SU-DHL-6 (cell line): ENCODE data around the gene FARP2.

ENCODE experiments used
- H2AFZ ChIP-seq: fragments of 200-600 bp; sonication (generic); 2 replicates; pipeline ENCODE4 v1.6.1; 2014; ENCODE audit warnings: low read depth, mild to moderate bottlenecking, moderate library complexity, mixed read lengths, antibody characterized with exemption, low read length; ENCODE audit not compliant: severe bottlenecking
- H3F3A ChIP-seq: fragments of 200-600 bp; shearing (Covaris generic); 2 replicates; pipeline ENCODE4 v1.6.0; 2016; ENCODE audit warnings: antibody characterized with exemption, mild to moderate bottlenecking; ENCODE audit not compliant: insufficient read depth
- H3K27ac ChIP-seq: fragments of 200-600 bp; sonication (generic); 2 replicates; pipeline ENCODE4 v1.5.1; 2016; ENCODE audit warnings: low read depth, mild to moderate bottlenecking, low read length, moderate library complexity, mixed read lengths
- H3K27me3 ChIP-seq: fragments of 200-600 bp; sonication (generic), shearing (Covaris generic); 2 replicates; pipeline ENCODE4 v1.6.0; 2014; ENCODE audit warnings: mild to moderate bottlenecking, low read length
- H3K36me3 ChIP-seq: fragments of 200-600 bp; sonication (generic); 2 replicates; pipeline ENCODE4 v1.6.1; 2014; ENCODE audit warnings: mild to moderate bottlenecking, low read length, mixed read lengths
- H3K4me2 ChIP-seq: fragments of 300-600, 200-600 bp; shearing (Covaris generic), sonication (generic); 2 replicates; pipeline ENCODE4 v1.6.0; 2014; ENCODE audit warnings: low read length, low read depth, mild to moderate bottlenecking; ENCODE audit not compliant: poor library complexity, severe bottlenecking
- H3K4me3 ChIP-seq: fragments of 200-600 bp; sonication (generic); 2 replicates; pipeline ENCODE4 v1.5.1; 2014; ENCODE audit warnings: antibody characterized with exemption, low read length, mild to moderate bottlenecking, mixed read lengths; ENCODE audit not compliant: insufficient read depth, poor library complexity, severe bottlenecking
- H3K79me2 ChIP-seq: fragments of 200-600 bp; sonication (generic); 2 replicates; pipeline ENCODE4 v1.6.1; 2014; ENCODE audit warnings: mild to moderate bottlenecking, low read length, moderate library complexity; ENCODE audit not compliant: insufficient read depth
- H3K9ac ChIP-seq: fragments of 200-600 bp; sonication (generic); 2 replicates; pipeline ENCODE4 v1.7.0; 2014; ENCODE audit warnings: mild to moderate bottlenecking, low read length
- H3K9me2 ChIP-seq: fragments of 200-600 bp; sonication (generic); replicated peaks from 2 replicates; pipeline ENCODE4 v1.6.1; 2014; ENCODE audit warnings: low read length; ENCODE audit not compliant: insufficient read depth
- H3K9me3 ChIP-seq: fragments of 200-600 bp; sonication (generic); 2 replicates; pipeline ENCODE4 v1.6.1; 2014; ENCODE audit warnings: low read length, mixed read lengths; ENCODE audit not compliant: insufficient read depth
- H4K20me1 ChIP-seq: fragments of 200-600 bp; sonication (generic); 2 replicates; pipeline ENCODE4 v1.6.1; 2014; ENCODE audit warnings: low read depth, mild to moderate bottlenecking, antibody characterized with exemption, low read length, moderate library complexity, mixed read lengths
- EZH2phosphoT487 ChIP-seq: fragments of 200-600 bp; sonication (generic), shearing (Covaris generic); conservative IDR thresholded peaks from 2 replicates; pipeline ENCODE4 v1.6.1; 2018; ENCODE audit warnings: mild to moderate bottlenecking, antibody characterized with exemption, low read length, moderate library complexity, mixed read lengths
- TF ChIP-seq, protein P1 (sequence below): fragments of 200-600 bp; sonication (generic); IDR thresholded peaks from one replicate; pipeline ENCODE4 v1.5.1; 2017; ENCODE audit warnings: antibody characterized with exemption, mild to moderate bottlenecking, low read length, moderate library complexity; ENCODE audit not compliant: insufficient read depth, poor library complexity, severe bottlenecking

Gene FARP2

DNA sequence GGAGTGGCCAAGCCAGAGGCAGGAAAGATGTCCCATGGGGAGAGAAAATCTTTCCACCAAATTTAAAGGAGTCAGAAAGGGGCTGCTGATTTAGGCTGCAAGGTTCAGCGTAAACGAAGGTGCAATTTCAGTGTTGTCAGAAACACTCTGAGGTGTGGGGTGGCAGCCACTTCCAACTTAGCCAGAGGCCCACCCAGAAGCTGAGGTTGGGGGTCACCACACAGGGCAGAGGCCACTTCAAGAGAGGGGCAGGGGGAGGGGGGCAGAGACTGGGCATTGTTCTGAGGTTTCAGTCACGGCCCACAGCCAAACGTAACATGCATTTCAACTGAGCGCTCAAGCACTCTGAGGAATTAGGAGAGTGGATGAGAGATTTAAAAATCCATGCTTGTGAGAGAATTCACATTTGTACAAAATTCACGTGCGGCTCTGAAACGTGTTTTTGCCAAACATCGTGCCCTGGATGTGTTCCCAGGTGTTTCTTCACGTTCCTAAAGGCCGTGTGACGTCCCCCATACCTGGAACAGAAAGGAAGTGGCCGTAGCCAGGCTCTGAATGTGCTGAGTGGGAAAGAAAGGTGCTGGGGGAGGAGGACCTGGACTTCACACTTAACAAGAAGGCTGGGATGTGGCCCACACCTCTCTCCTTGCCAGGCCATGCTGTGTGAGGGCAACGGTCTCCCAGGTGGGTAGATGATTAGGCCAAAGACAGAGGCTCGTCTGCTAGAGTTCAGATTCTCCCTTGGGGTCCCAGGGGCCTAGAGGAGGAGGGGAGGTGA lies 182.9 kb downstream of the FARP2 start:
- Histone ChIP-seq H3K9me2 (no peaks in the 10 kb centered on the region), H3K27ac (no peak overlapping the region), H3K9ac (no peak overlapping the region), H3K9me3 (no peaks in the 10 kb centered on the region), H2AFZ (no peak overlapping the region), H3K79me2 (no peaks in the 10 kb centered on the region), H3K4me2 (no peak overlapping the region), H3K4me3 (no peak overlapping the region), H3F3A (no peaks in the 10 kb centered on the region), H3K27me3 (no peaks in the 10 kb centered on the region), H4K20me1 (no peaks in the 10 kb centered on the region), H3K36me3 (no peaks in the 10 kb centered on the region)
- TF ChIP-seq, protein P1, sequence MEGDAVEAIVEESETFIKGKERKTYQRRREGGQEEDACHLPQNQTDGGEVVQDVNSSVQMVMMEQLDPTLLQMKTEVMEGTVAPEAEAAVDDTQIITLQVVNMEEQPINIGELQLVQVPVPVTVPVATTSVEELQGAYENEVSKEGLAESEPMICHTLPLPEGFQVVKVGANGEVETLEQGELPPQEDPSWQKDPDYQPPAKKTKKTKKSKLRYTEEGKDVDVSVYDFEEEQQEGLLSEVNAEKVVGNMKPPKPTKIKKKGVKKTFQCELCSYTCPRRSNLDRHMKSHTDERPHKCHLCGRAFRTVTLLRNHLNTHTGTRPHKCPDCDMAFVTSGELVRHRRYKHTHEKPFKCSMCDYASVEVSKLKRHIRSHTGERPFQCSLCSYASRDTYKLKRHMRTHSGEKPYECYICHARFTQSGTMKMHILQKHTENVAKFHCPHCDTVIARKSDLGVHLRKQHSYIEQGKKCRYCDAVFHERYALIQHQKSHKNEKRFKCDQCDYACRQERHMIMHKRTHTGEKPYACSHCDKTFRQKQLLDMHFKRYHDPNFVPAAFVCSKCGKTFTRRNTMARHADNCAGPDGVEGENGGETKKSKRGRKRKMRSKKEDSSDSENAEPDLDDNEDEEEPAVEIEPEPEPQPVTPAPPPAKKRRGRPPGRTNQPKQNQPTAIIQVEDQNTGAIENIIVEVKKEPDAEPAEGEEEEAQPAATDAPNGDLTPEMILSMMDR = no peak
- TF ChIP-seq EZH2phosphoT487 = no peak

DNA sequence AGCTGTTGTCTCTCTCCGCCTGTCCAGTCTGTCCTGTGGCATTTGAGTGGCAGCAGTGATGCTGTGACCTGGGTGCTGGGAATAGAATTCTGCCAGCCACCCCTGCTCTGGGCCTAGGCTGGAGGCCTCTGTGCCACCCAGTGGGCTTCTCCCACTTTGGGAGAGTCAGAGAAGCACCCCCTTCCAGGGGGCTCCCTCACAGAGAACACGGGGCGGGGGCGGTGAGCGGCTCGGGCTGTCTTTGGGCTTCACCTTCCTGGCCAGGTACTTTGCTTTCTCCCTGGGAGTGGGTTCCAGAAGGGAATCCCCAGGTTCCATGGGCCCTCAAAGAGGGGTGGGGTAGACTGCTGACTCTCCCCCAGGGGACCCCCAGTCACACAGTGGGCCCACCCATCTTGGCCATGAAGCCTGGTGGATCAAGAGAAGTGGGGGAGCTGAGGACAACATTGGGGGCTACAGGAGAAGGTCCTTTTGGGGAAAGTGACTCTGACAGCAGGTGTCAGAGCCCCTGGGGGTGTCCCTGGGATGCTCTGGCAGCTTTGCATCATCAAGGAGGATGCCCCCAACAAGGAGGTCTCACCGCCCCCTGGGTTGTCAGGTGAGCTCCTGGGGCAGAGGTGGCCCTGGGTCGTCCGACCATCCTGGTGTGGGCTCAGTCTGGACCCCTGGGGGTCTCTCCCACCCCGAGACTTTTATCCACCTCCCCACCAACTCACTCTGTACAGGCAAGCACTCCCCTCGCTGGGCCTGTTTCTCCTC lies 183.7 kb downstream of the FARP2 start:
- no peaks in the 10 kb centered on the region for H3K36me3 ChIP-seq
- H3K9ac ChIP-seq = no peak overlapping the region
- H2AFZ ChIP-seq = no peak overlapping the region
- H3K27me3 ChIP-seq = no peaks in the 10 kb centered on the region
- H3K4me2 ChIP-seq = no peak overlapping the region
- H3K79me2 ChIP-seq = no peaks in the 10 kb centered on the region
- no peak overlapping the region for H3K4me3 ChIP-seq
- H3K9me2 ChIP-seq = no peaks in the 10 kb centered on the region
- H3K9me3 ChIP-seq = no peaks in the 10 kb centered on the region
- no peaks in the 10 kb centered on the region for H4K20me1 ChIP-seq
- TF ChIP-seq, protein P1 = no peak
- no peak for TF ChIP-seq EZH2phosphoT487
- no peak overlapping the region for H3K27ac ChIP-seq
- no peaks in the 10 kb centered on the region for H3F3A ChIP-seq

DNA sequence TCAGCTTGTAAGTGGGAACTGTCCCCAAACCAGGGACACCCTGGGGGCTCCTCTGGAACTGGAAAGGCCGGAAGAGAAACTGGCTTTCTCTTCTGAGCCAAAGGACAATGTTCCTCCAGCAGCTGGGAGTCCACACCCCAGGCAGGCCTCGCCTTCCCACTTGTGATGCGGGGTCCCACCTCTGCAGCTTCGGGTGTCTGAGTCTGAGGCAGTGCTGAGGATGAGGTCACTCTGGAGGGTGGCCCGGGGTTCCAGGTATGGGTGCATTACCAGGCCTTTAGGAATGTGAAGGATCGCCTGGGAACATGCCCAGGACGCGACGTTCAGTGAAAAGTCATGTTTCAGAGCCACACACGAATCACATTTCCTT lies 184.3 kb downstream of the FARP2 start:
- no peak overlapping the region for H3K27ac ChIP-seq
- H3F3A ChIP-seq = no peaks in the 10 kb centered on the region
- H3K36me3 ChIP-seq = no peaks in the 10 kb centered on the region
- H3K79me2 ChIP-seq = no peaks in the 10 kb centered on the region
- no peaks in the 10 kb centered on the region for H3K27me3 ChIP-seq
- no peak overlapping the region for H3K4me2 ChIP-seq
- H3K9me2 ChIP-seq = no peaks in the 10 kb centered on the region
- no peak overlapping the region for H2AFZ ChIP-seq
- H4K20me1 ChIP-seq = no peaks in the 10 kb centered on the region
- no peak overlapping the region for H3K9ac ChIP-seq
- no peak for TF ChIP-seq EZH2phosphoT487
- TF ChIP-seq, protein P1 = no peak
- H3K9me3 ChIP-seq = no peaks in the 10 kb centered on the region
- H3K4me3 ChIP-seq = no peak overlapping the region
